Tibial artery (tissue), 4 donors: ENCODE results near the gene CERS1.
A peak's percentile ranks its signal among the peaks of the same experiment; 100 is the strongest.

ENCODE experiments used
- DNase-seq, 2 donors: peaks; one replicate each; pipeline ENCODE4 v3.0.0-alpha.2; 2019
- H3K27ac ChIP-seq, 2 donors: fragments of 200-600 bp; sonication (generic) in 1 of 2; 1 replicate in 1 of 2; 2 replicates in 1 of 2; pipeline ENCODE4 v1.5.1; 2018 to 2019; ENCODE audit warnings: mild to moderate bottlenecking in 1 of 2
- H3K27me3 ChIP-seq, 2 donors: fragments of 200-600 bp; sonication (generic) in 1 of 2; one replicate each; pipeline versions ENCODE4 v1.5.1 to v1.6.0; 2016 to 2019
- H3K36me3 ChIP-seq, 3 donors: fragments of 200-600 bp; sonication (generic) in 2 of 3; one replicate each; pipeline ENCODE4 v1.5.1; 2016 to 2019; ENCODE audit warnings: mild to moderate bottlenecking in 2 of 3
- H3K4me1 ChIP-seq, 4 donors: fragments of 200-600 bp; sonication (generic) in 2 of 4; 1 replicate in 3 of 4; 2 replicates in 1 of 4; pipeline ENCODE4 v1.5.1; 2016 to 2019
- H3K4me3 ChIP-seq, 2 donors: fragments of 200-600 bp; sonication (generic) in 1 of 2; 1 replicate in 1 of 2; 2 replicates in 1 of 2; pipeline ENCODE4 v1.5.1; 2018 to 2019; ENCODE audit warnings: mild to moderate bottlenecking in 2 of 2
- H3K9me3 ChIP-seq, 3 donors: fragments of 200-600 bp; sonication (generic) in 1 of 3; one replicate each; pipeline ENCODE4 v1.5.1; 2016 to 2019
- CTCF ChIP-seq, 2 experiments: fragments of 200-600 bp in 1 of 2; fragments of 450-650 bp in 1 of 2; IDR thresholded peaks; one replicate each; pipeline ENCODE4 v1.5.1; 2017 to 2019; ENCODE audit warnings: antibody characterized with exemption in 2 of 2, mild to moderate bottlenecking in 1 of 2, moderate library complexity in 1 of 2
- intact Hi-C: fragments of 100-400 bp; cut with DNase I; formaldehyde crosslinking; loops from one replicate; pipeline ENCODE4 v1.15.0; 2023; ENCODE audit warnings: low total_unique reads

Gene CERS1

GRCh38 chr19:18852648-18853047, 43.3 kb downstream of the CERS1 start:
- no peak for TF ChIP-seq CTCF (IDR thresholded peaks at IDR 0.05)
- Histone ChIP-seq H3K4me1 (peaks cover 0 to 42% (median 32%) of the 10 kb centered on the region in 4 donors), H3K4me3 (no peak overlapping the region), H3K36me3 (peaks cover 77 to 79% (median 77%) of the 10 kb centered on the region in 3 donors), H3K27me3 (no peaks in the 10 kb centered on the region), H3K27ac (no peak overlapping the region), H3K9me3 (no peaks in the 10 kb centered on the region)
- intact Hi-C loops, result no loop called here
- DNase-seq, result no peak

- no peak for DNase-seq
- Histone ChIP-seq H3K27me3 (no peaks in the 10 kb centered on the region), H3K27ac (no peak overlapping the region), H3K4me3 (no peak overlapping the region), H3K9me3 (no peaks in the 10 kb centered on the region), H3K4me1 (peaks cover 0 to 50% (median 40%) of the 10 kb centered on the region in 4 donors), H3K36me3 (peaks cover 68 to 70% (median 69%) of the 10 kb centered on the region in 3 donors)
- intact Hi-C loops, result no loop called here
- TF ChIP-seq CTCF (IDR thresholded peaks at IDR 0.05), result no peak
Observed at GRCh38 chr19:18851673-18852325, 44.2 kb downstream of the CERS1 start.

- H3K27ac ChIP-seq, result peak overlapping the region; percentile 83 to 84
Observed at GRCh38 chr19:18850471-18851375, 45.2 kb downstream of the CERS1 start.

GRCh38 chr19:18849838-18850400, 46.0 kb downstream of the CERS1 start:
- Histone ChIP-seq H3K27ac (peak overlapping the region; percentile 83 to 84), H3K27me3 (no peaks in the 10 kb centered on the region), H3K4me1 (peaks cover 0 to 58% (median 44%) of the 10 kb centered on the region in 4 donors), H3K9me3 (no peaks in the 10 kb centered on the region), H3K4me3 (no peak overlapping the region), H3K36me3 (peaks cover 49 to 51% (median 50%) of the 10 kb centered on the region in 3 donors)
- intact Hi-C loops, result loop anchor here (10.0 kb wide), 1 partner anchor 255 kb away; no protein-coding TSS in a partner anchor
- TF ChIP-seq CTCF (IDR thresholded peaks at IDR 0.05), result no peak
- no peak for DNase-seq

More at GRCh38 chr19:18850471-18851375, 45.2 kb downstream of the CERS1 start:
- Histone ChIP-seq H3K36me3 (peaks cover 57 to 59% (median 58%) of the 10 kb centered on the region in 3 donors), H3K4me1 (peaks cover 0 to 56% (median 44%) of the 10 kb centered on the region in 4 donors), H3K4me3 (no peak overlapping the region), H3K27me3 (no peaks in the 10 kb centered on the region), H3K9me3 (no peaks in the 10 kb centered on the region)
- intact Hi-C loops, result no loop called here
- TF ChIP-seq CTCF (IDR thresholded peaks at IDR 0.05), result no peak
- no peak for DNase-seq

GRCh38 chr19:18848878-18849661, 46.9 kb downstream of the CERS1 start:
- TF ChIP-seq CTCF (IDR thresholded peaks at IDR 0.05), result no peak
- Histone ChIP-seq H3K4me1 (peaks cover 0 to 61% (median 44%) of the 10 kb centered on the region in 4 donors), H3K27ac (peak overlapping the region; percentile 83 to 84), H3K27me3 (no peaks in the 10 kb centered on the region), H3K4me3 (peak overlapping the region in 1 of 2 donors; percentile 12), H3K9me3 (no peaks in the 10 kb centered on the region), H3K36me3 (peaks cover 41 to 43% (median 42%) of the 10 kb centered on the region in 3 donors)
- peak; percentile 85 to 91 for DNase-seq
- intact Hi-C loops, result loop anchor here (10.0 kb wide), 1 partner anchor 254 kb away; no protein-coding TSS in a partner anchor
